Endothelial cell of umbilical vein (primary cell): ENCODE measurements around the gene METTL15. TPM values are rescaled to one million over a fixed set of nuclear protein-coding genes. Genes with fewer than 3 reads are reported as not detected.

Experiments used
- BruUV-seq: library from RNA; stranded (reverse); fragments of 400-500 nt; replicated peaks from 2 replicates; lab custom pipeline; 2021; lab: Mats Ljungman, UMichigan
- CTCF ChIA-PET: fragments of 300-600, 350-600 bp; sonication (Branson Sonifier 250); formaldehyde crosslinking; loops from one replicate; lab custom pipeline; 2021; ENCODE audit warnings: antibody characterized with exemption, inconsistent platforms; lab: Charles Lee
- POLR2A ChIA-PET: fragments of 300-600, 350-600 bp; sonication (Branson Sonifier 250); formaldehyde crosslinking; loops from one replicate; lab custom pipeline; 2021; ENCODE audit warnings: antibody characterized with exemption, inconsistent platforms; lab: Charles Lee
- DNase-seq: peaks from one replicate; pipeline ENCODE4 v3.0.0-alpha.2; 2011; ENCODE audit warnings: low read depth, low spot score
- FAIRE-seq: peaks from 2 replicates; lab custom pipeline; 2011; peaks lifted over from hg19 to GRCh38; lab: Jason Lieb, UNC
- H2AFZ ChIP-seq: 2 replicates; pipeline ENCODE4 v1.6.0; 2012; ENCODE audit warnings: low read depth, low read length, control low read depth, inconsistent platforms
- H3K27ac ChIP-seq: 2 replicates; pipeline ENCODE4 v1.5.1; 2011; ENCODE audit warnings: low read depth, mild to moderate bottlenecking, control low read depth, low read length, moderate library complexity; ENCODE audit not compliant: insufficient read depth
- H3K27me3 ChIP-seq, 2 experiments: 2 replicates each; pipeline versions ENCODE4 v1.6.0 to v1.6.1; 2011; ENCODE audit warnings: low read length in 2 of 2, mixed read lengths in 1 of 2; ENCODE audit not compliant: control insufficient read depth in 2 of 2, insufficient read depth in 2 of 2
- H3K36me3 ChIP-seq, 2 experiments: 2 replicates in 1 of 2; 3 replicates in 1 of 2; pipeline ENCODE4 v1.5.1; 2011; ENCODE audit warnings: low read length in 2 of 2, mild to moderate bottlenecking in 1 of 2, moderate library complexity in 1 of 2; ENCODE audit not compliant: control insufficient read depth in 2 of 2, insufficient read depth in 2 of 2; ENCODE audit errors: extremely low read depth in 1 of 2
- H3K4me1 ChIP-seq: 3 replicates; pipeline ENCODE4 v1.5.1; 2011; ENCODE audit warnings: mild to moderate bottlenecking, low read length; ENCODE audit not compliant: control insufficient read depth, insufficient read depth; ENCODE audit errors: extremely low read depth
- H3K4me2 ChIP-seq: 2 replicates; pipeline ENCODE4 v1.6.1; 2011; ENCODE audit warnings: low read length, control low read depth, mixed read lengths; ENCODE audit not compliant: insufficient read depth
- H3K4me3 ChIP-seq, 3 experiments: fragments of 200-600 bp in 1 of 3; sonication (generic), shearing (Covaris generic) in 1 of 3; replicated peaks in 1 of 3; 2 replicates each; pipeline ENCODE4 v1.5.1; 2011 to 2016; ENCODE audit warnings: control low read depth in 3 of 3, low read length in 3 of 3, mild to moderate bottlenecking in 2 of 3, inconsistent platforms in 1 of 3, low read depth in 1 of 3, moderate library complexity in 1 of 3; ENCODE audit not compliant: insufficient read depth in 1 of 3
- H3K79me2 ChIP-seq: 2 replicates; pipeline ENCODE4 v1.6.0; 2012; ENCODE audit warnings: low read length, inconsistent platforms; ENCODE audit not compliant: control insufficient read depth, insufficient read depth
- H3K9ac ChIP-seq: replicated peaks from 2 replicates; pipeline ENCODE3; 2011; ENCODE audit warnings: low read length, control low read depth; ENCODE audit not compliant: insufficient read depth; ENCODE audit errors: extremely low read depth
- H3K9me1 ChIP-seq: replicated peaks from 3 replicates; pipeline ENCODE4 v1.6.0; 2011; ENCODE audit warnings: mild to moderate bottlenecking, low read length; ENCODE audit not compliant: control insufficient read depth, insufficient read depth; ENCODE audit errors: extremely low read depth
- H3K9me3 ChIP-seq: replicated peaks from 2 replicates; pipeline ENCODE4 v1.5.1; 2012; ENCODE audit warnings: low read length, inconsistent platforms; ENCODE audit not compliant: control insufficient read depth, insufficient read depth
- H4K20me1 ChIP-seq: replicated peaks from 2 replicates; pipeline ENCODE3; 2011; ENCODE audit warnings: mild to moderate bottlenecking, low read length; ENCODE audit not compliant: control insufficient read depth, insufficient read depth; ENCODE audit errors: extremely low read depth
- EZH2 ChIP-seq: IDR thresholded peaks from 2 replicates; pipeline ENCODE4 v1.6.1; 2012; ENCODE audit warnings: borderline replicate concordance, low read depth, mild to moderate bottlenecking, moderate library complexity, low read length, inconsistent platforms; ENCODE audit not compliant: severe bottlenecking
- GATA2 ChIP-seq: IDR thresholded peaks from 2 replicates; pipeline ENCODE4 v1.7.0; 2011; ENCODE audit warnings: low read depth, mild to moderate bottlenecking, moderate library complexity, mixed read lengths, low read length; ENCODE audit not compliant: insufficient read length, insufficient read depth
- POLR2A ChIP-seq: IDR thresholded peaks from 2 replicates; pipeline ENCODE4 v1.6.1; 2012; ENCODE audit warnings: low read depth, mild to moderate bottlenecking, control low read depth, low read length
- dilution Hi-C: fragments of 300-500 bp; cut with MboI; formaldehyde crosslinking; loops from one replicate; pipeline ENCODE4 v1.15.0; 2019; ENCODE audit warnings: low sequenced_read_pairs; ENCODE audit not compliant: extremely low pct_ligation_motif_present
- intact Hi-C: fragments of 100-400 bp; cut with micrococcal nuclease; formaldehyde crosslinking; loops from one replicate; pipeline ENCODE4 v1.10.0; 2022
- polyA plus RNA-seq, 4 experiments: library from polyadenylated mRNA; depleted of rRNA in 3 of 4; stranded (reverse) in 3 of 4; unstranded in 1 of 4; fragments of >200 nt; gene quantifications; 2 replicates each; pipeline versions ENCODE4 v1.2.1 to v1.2.3, GENCODE V29; 2011 to 2012; ENCODE audit warnings: missing spikeins in 1 of 4
- total RNA-seq: library from RNA; stranded (reverse); gene quantifications from 2 replicates; pipeline ENCODE4 v1.2.3, GENCODE V29; 2021

METTL15 gene
- total and polyA plus RNA-seq, 2 donors (not counting 3 experiments of a cell fraction or from before 2014, with no cell fraction given) = 3.2 to 12.1 TPM

DNA sequence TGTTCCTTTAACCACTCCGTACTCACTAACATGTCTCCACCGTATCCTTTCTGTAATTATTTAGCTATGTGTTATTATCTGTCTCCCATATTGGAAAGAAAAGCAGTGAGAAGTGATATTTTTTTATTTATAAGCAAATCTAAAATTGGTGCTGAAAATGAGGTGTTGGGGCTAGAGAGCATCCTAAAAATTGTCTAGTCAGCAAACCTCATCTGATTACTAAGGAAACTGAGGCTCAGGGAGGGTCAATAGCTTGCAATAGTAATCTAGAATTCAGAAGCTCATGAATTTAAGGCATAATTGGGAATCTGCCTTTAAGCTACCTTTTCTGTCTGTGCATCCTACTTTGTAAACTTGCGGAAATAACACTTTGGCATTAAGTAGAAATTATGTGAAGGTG, 190.0 kb downstream of the METTL15 start:
- no peak overlapping the region for H3K4me3 ChIP-seq
- no peak overlapping the region for H3K27ac ChIP-seq
- ChIA-PET CTCF (interaction anchor here (0.6 to 1.3 kb wide), 3 partner anchors 29 to 1030 kb away, joined by 3 read pairs; no protein-coding TSS in a partner anchor), POLR2A (no interaction called here)
- H3K27me3 ChIP-seq = no peaks in the 10 kb centered on the region
- no peak overlapping the region for H3K9ac ChIP-seq
- no peak for DNase-seq
- no peaks in the 10 kb centered on the region for H3K79me2 ChIP-seq
- TF ChIP-seq GATA2 (no peak), POLR2A (no peak)
- H3K4me1 ChIP-seq = no peaks in the 10 kb centered on the region
- H2AFZ ChIP-seq = no peak overlapping the region
- H3K9me3 ChIP-seq = no peaks in the 10 kb centered on the region
- FAIRE-seq = no peak
- no peaks in the 10 kb centered on the region for H4K20me1 ChIP-seq
- peaks cover 0 to 2% of the 10 kb centered on the region in 2 experiments for H3K36me3 ChIP-seq
- BruUV-seq = no TSS peak
- dilution Hi-C loops = no loop called here
- no peak overlapping the region for H3K4me2 ChIP-seq
- intact Hi-C loops = no loop called here
- no peaks in the 10 kb centered on the region for H3K9me1 ChIP-seq

DNA sequence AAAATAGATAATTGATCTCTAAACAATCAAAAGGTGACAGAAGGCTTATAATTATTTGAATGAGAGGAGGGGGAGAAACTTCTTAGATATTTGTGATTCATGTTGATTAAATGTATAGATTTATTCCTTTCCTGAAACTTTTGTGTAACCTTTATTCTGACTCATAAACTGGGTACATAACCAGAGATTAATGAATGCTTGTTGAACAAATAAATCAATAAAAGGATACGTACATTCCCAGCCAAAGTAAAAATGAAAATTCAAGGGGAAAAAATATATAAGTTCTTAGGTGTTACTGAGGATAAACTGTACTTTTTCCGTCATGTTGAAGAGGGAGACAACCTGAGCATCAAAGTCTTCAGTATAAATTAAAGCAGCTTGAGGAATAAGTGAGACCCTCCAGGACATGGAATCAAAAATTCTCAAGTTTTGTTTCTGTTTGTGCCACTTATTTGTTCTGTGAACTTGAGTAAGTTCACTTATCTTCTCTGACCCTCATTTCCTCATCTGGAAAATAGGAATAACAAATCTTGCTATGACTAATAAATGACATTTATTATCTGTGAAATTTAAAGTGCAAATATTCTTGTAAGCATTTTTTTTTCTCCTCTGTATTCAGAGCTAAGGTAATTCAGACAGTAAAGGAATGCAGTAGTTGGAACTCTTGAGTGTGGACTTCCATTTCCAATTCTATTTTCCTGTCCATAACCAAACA, 195.4 kb downstream of the METTL15 start:
- intact Hi-C loops (no loop called here), dilution Hi-C loops (no loop called here)
- H3K9ac ChIP-seq = no peak overlapping the region
- POLR2A ChIA-PET = interaction anchor here (0.6 kb wide), 1 partner anchor 53 kb away, joined by 3 read pairs; no protein-coding TSS in a partner anchor
- TF ChIP-seq GATA2 (peak; percentile 29), EZH2 (no peak)
- no TSS peak for BruUV-seq
- CTCF ChIA-PET = interaction anchor here (1.8 kb wide), 1 partner anchor 16 kb away, joined by 5 read pairs; no protein-coding TSS in a partner anchor
- no peaks in the 10 kb centered on the region for H3K9me1 ChIP-seq
- H3K27ac ChIP-seq = peak overlapping the region; percentile 38
- H4K20me1 ChIP-seq = no peaks in the 10 kb centered on the region
- FAIRE-seq = no peak
- H3K79me2 ChIP-seq = no peaks in the 10 kb centered on the region
- H3K4me3 ChIP-seq = no peak overlapping the region
- no peaks in the 10 kb centered on the region for H3K27me3 ChIP-seq
- H2AFZ ChIP-seq = no peak overlapping the region
- DNase-seq = peak; percentile 51
- peaks cover 9% of the 10 kb centered on the region for H3K4me1 ChIP-seq
- H3K9me3 ChIP-seq = no peaks in the 10 kb centered on the region
- H3K4me2 ChIP-seq = peak overlapping the region; percentile 31
- no peaks in the 10 kb centered on the region for H3K36me3 ChIP-seq
